Lung (tissue), 12 donors: Measurements from ENCODE around the gene ATG14. TPM values are rescaled to one million over a fixed set of nuclear protein-coding genes. Genes with fewer than 3 reads are reported as not detected.

Source experiments
- ATAC-seq: fragments of 200-7000 bp; cut with Tn5 transposase; one replicate; pipeline ENCODE4 v1.9.1; 2020; ENCODE audit warnings: moderate number of reproducible peaks; ENCODE audit not compliant: insufficient read depth, low FRiP score
- DNase-seq, 3 donors: peaks; one replicate each; pipeline ENCODE4 v3.0.0-alpha.2; 2013 to 2017
- H3K27ac ChIP-seq, 2 donors: one replicate each; pipeline ENCODE4 v1.5.1; 2013; ENCODE audit warnings: mild to moderate bottlenecking in 2 of 2, moderate library complexity in 2 of 2, control low read depth in 1 of 2, inconsistent platforms in 1 of 2, low read depth in 1 of 2, low read length in 1 of 2
- H3K27me3 ChIP-seq, 3 donors: one replicate each; pipeline ENCODE4 v1.5.1; 2013; ENCODE audit warnings: low read length in 2 of 3; ENCODE audit not compliant: control insufficient read depth in 3 of 3, insufficient read depth in 3 of 3
- H3K36me3 ChIP-seq, 4 donors: one replicate each; pipeline ENCODE4 v1.5.1; 2013; ENCODE audit warnings: low read length in 4 of 4, mild to moderate bottlenecking in 1 of 4, moderate library complexity in 1 of 4; ENCODE audit not compliant: control insufficient read depth in 4 of 4, insufficient read depth in 4 of 4
- H3K4me1 ChIP-seq, 5 donors: one replicate each; pipeline ENCODE4 v1.5.1; 2013; ENCODE audit warnings: low read length in 5 of 5, mild to moderate bottlenecking in 2 of 5, moderate library complexity in 1 of 5; ENCODE audit not compliant: control insufficient read depth in 5 of 5, insufficient read depth in 5 of 5
- H3K4me3 ChIP-seq: one replicate; pipeline ENCODE4 v1.5.1; 2013; ENCODE audit warnings: mild to moderate bottlenecking, control low read depth, moderate library complexity
- H3K9ac ChIP-seq, 2 donors: one replicate each; pipeline ENCODE4 v1.5.1; 2013; ENCODE audit warnings: low read length in 2 of 2, control low read depth in 1 of 2; ENCODE audit not compliant: insufficient read depth in 1 of 2
- H3K9me3 ChIP-seq, 4 donors: one replicate each; pipeline ENCODE4 v1.5.1; 2013; ENCODE audit warnings: low read length in 3 of 4, mild to moderate bottlenecking in 1 of 4, moderate library complexity in 1 of 4; ENCODE audit not compliant: control insufficient read depth in 4 of 4, insufficient read depth in 3 of 4
- WGBS, 2 donors: extraction: QIAGEN DNeasy Blood & Tissue Kit; methylation state at CpG; one replicate each; pipeline ENCODE4 v1.1.7; 2013; 5-methylcytosine and 5-hydroxymethylcytosine counted together
- polyA plus RNA-seq, 2 donors: library from polyadenylated mRNA; stranded (reverse); fragments of 200-250 nt; gene quantifications; one replicate each; pipeline ENCODE4 v1.2.1, GENCODE V29; 2013
- total RNA-seq, 2 donors: library from RNA; depleted of rRNA in 1 of 2; stranded (reverse); fragments of >200 nt in 1 of 2; gene quantifications; one replicate each; pipeline ENCODE4 v1.2.1, GENCODE V29; 2014 to 2021
- TF ChIP-seq, protein P1 (sequence below): IDR thresholded peaks from 2 replicates; pipeline ENCODE4 v1.5.1; 2012; ENCODE audit warnings: mild to moderate bottlenecking; ENCODE audit errors: control extremely low read depth, extremely low read depth
- donor health status: control.
- donor health status: control.
- donor health status: Bipolar disorder and iron deficiency.
- donor health status: healthy.
- donor health status: DM: yes; HTN: yes; CAD: no.

Gene ATG14
- total and polyA plus RNA-seq, 4 donors = 3.4 to 19.0 (median 7.0) TPM

DNA sequence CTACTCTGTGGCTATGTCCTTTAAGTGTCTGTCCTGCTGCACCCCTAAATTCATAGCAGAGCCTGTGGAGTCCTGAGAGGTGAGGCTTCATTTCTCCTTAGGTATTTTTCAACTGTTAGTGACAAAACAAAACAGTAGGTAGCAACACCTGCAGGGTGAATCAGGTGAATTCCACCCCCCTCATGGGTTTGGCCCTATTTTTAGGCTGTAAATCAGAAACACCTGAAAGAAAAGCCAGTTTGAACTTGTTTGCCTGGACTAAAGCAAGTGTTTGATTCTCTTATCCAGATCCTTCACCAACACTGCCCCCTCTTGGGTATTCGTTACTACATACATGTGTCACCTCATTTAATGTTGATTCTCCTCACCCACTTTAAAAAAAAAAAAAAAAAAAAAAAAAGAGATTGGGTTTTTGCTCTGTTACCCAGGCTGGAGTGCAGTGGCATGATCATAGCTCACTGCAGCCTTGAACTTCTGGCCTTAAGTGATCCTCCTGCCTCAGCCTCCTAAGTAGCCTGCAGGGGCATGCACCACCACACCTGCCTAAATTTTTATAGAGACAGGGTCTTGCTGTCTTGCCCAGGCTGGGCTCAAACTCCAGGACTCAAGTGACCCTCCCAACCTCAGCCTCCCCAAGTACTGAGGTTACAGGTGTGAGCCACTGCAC, 18.5 kb upstream of the ATG14 start:
- ATAC-seq (peak; percentile 71), DNase-seq (peak; percentile 42 to 81 (median 63))
- 4 to 7% methylated on average over 1 of the region's 1 CpG for WGBS, 2 donors
- Histone ChIP-seq H3K9ac (no peak overlapping the region), H3K4me1 (no peaks in the 10 kb centered on the region), H3K9me3 (no peaks in the 10 kb centered on the region), H3K4me3 (no peak overlapping the region), H3K27me3 (peaks cover 0 to 9% (median 2%) of the 10 kb centered on the region in 3 donors), H3K27ac (no peak overlapping the region), H3K36me3 (no peaks in the 10 kb centered on the region)
- TF ChIP-seq, protein P1, sequence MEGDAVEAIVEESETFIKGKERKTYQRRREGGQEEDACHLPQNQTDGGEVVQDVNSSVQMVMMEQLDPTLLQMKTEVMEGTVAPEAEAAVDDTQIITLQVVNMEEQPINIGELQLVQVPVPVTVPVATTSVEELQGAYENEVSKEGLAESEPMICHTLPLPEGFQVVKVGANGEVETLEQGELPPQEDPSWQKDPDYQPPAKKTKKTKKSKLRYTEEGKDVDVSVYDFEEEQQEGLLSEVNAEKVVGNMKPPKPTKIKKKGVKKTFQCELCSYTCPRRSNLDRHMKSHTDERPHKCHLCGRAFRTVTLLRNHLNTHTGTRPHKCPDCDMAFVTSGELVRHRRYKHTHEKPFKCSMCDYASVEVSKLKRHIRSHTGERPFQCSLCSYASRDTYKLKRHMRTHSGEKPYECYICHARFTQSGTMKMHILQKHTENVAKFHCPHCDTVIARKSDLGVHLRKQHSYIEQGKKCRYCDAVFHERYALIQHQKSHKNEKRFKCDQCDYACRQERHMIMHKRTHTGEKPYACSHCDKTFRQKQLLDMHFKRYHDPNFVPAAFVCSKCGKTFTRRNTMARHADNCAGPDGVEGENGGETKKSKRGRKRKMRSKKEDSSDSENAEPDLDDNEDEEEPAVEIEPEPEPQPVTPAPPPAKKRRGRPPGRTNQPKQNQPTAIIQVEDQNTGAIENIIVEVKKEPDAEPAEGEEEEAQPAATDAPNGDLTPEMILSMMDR = peak; percentile 7

GRCh38 chr14:55427439-55427838, 15.8 kb upstream of the ATG14 start:
- 67 to 89% methylated on average over 7 of the region's 7 CpGs for WGBS, 2 donors
- Histone ChIP-seq H3K9me3 (no peaks in the 10 kb centered on the region), H3K27ac (no peak overlapping the region), H3K9ac (no peak overlapping the region), H3K27me3 (peaks cover 0 to 2% (median 0%) of the 10 kb centered on the region in 3 donors), H3K4me3 (no peak overlapping the region), H3K36me3 (no peaks in the 10 kb centered on the region), H3K4me1 (no peaks in the 10 kb centered on the region)
- TF ChIP-seq, protein P1 = no peak
- peak; percentile 24 for ATAC-seq
- no peak for DNase-seq

DNA sequence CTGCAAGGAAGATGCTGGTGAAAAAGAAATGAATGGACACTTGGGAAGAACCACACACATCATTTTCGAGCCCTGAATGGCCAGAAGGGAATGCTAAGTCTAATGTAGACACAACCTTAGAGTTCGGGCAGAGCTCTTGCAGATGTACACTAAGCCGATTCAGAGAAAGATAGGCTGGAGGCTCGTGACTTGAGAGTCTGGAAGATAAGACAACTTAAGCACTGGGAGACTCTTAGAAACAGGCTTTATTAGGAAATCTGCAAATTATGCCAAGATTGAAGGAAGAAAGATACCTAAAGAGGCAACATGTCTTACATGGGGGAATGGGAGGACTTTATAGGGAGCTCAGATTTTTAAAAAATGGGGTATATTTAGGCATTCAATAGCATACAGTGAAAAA, 15.3 kb upstream of the ATG14 start:
- H3K9ac ChIP-seq = no peak overlapping the region
- TF ChIP-seq, protein P1 = no peak
- no peak for ATAC-seq

DNA sequence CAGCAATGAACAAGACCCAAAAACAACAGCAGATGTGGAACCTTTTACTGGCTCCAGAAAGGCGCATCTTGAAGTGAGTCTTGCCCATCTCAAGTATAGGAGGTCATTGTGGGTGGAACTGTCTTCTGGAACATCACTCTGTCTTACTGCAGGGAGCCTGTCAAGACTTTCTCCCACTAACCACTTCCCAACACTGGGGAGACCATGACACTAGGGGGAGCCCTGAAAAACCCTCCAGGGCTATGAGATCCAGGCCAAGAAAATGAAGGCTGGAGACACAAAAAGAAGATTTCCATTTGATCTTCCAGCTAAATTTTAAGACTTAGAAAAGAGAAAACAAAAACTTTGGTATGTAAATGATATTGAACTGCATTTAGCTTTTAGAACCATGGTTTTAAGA, 13.5 kb upstream of the ATG14 start:
- H3K4me3 ChIP-seq = no peak overlapping the region
- TF ChIP-seq, protein P1 = no peak
- H3K27ac ChIP-seq = no peak overlapping the region
- no peaks in the 10 kb centered on the region for H3K4me1 ChIP-seq
- WGBS, 2 donors = 84 to 100% methylated on average over 1 of the region's 1 CpG
- H3K9ac ChIP-seq = no peak overlapping the region
- no peaks in the 10 kb centered on the region for H3K36me3 ChIP-seq
- ATAC-seq = no peak
- no peaks in the 10 kb centered on the region for H3K9me3 ChIP-seq
- H3K27me3 ChIP-seq = no peaks in the 10 kb centered on the region
- no peak for DNase-seq

More for the DNA sequence above, 15.3 kb upstream of the ATG14 start:
- 76 to 89% methylated on average over 4 of the region's 4 CpGs for WGBS, 2 donors
- no peak for DNase-seq
- Histone ChIP-seq H3K4me3 (no peak overlapping the region), H3K4me1 (no peaks in the 10 kb centered on the region), H3K9me3 (no peaks in the 10 kb centered on the region), H3K27me3 (peaks cover 0 to 2% (median 0%) of the 10 kb centered on the region in 3 donors), H3K27ac (no peak overlapping the region), H3K36me3 (no peaks in the 10 kb centered on the region)
